Transverse colon (tissue), 4 donors: Measurements from ENCODE around the gene TREM2. TPM values are rescaled to one million over a fixed set of nuclear protein-coding genes. Genes with fewer than 3 reads are reported as not detected.

Experiments
- DNase-seq: peaks from one replicate; pipeline ENCODE4 v3.0.0-alpha.2; 2019
- H3K27ac ChIP-seq, 4 donors: fragments of 200-600 bp; sonication (generic); 2 replicates each; pipeline ENCODE4 v1.5.1; 2016 to 2018; ENCODE audit warnings: inconsistent platforms in 4 of 4
- H3K27me3 ChIP-seq: fragments of 200-600 bp; sonication (generic); 2 replicates; pipeline ENCODE4 v1.5.1; 2017; ENCODE audit warnings: inconsistent platforms
- H3K36me3 ChIP-seq, 4 donors: fragments of 200-600 bp; sonication (generic); 2 replicates each; pipeline ENCODE4 v1.5.1; 2017 to 2019; ENCODE audit warnings: inconsistent platforms in 4 of 4
- H3K4me1 ChIP-seq, 4 donors: fragments of 200-600 bp; sonication (generic); 2 replicates each; pipeline ENCODE4 v1.5.1; 2017 to 2020; ENCODE audit warnings: inconsistent platforms in 4 of 4
- H3K4me3 ChIP-seq, 4 donors: fragments of 200-600 bp; sonication (generic); 1 replicate in 1 of 4; 2 replicates in 3 of 4; pipeline versions ENCODE4 v1.5.1 to v1.6.1; 2017 to 2019; ENCODE audit warnings: inconsistent platforms in 4 of 4
- H3K9me3 ChIP-seq, 2 donors: fragments of 200-600 bp; sonication (generic); 2 replicates each; pipeline ENCODE4 v1.5.1; 2017 to 2019; ENCODE audit warnings: inconsistent platforms in 2 of 2
- EP300 ChIP-seq: sonication (generic); formaldehyde crosslinking; IDR thresholded peaks from one replicate; pipeline ENCODE4 v1.6.1; 2017; ENCODE audit warnings: antibody characterized with exemption, low read depth
- POLR2A ChIP-seq: fragments of 450-650 bp; IDR thresholded peaks from one replicate; pipeline ENCODE4 v1.6.1; 2016; ENCODE audit warnings: antibody characterized with exemption, mild to moderate bottlenecking, moderate library complexity
- POLR2AphosphoS5 ChIP-seq, 3 donors: sonication (generic); formaldehyde crosslinking; IDR thresholded peaks; one replicate each; pipeline ENCODE4 v1.6.1; 2016; ENCODE audit warnings: antibody characterized with exemption in 3 of 3
- WGBS, 2 donors: methylation state at CpG; one replicate each; pipeline ENCODE4 v1.1.5; 2018; ENCODE audit warnings: low coverage in 1 of 2; 5-methylcytosine and 5-hydroxymethylcytosine counted together
- in situ Hi-C, 4 donors: fragments of 200-750 bp; cut with MboI; loops; one replicate each; pipeline versions ENCODE4 v1.15.0 to v1.15.1; 2017; ENCODE audit warnings: low sequenced_read_pairs in 3 of 4, low pct_ligation_motif_present in 1 of 4, low pct_unique_long_range_greater_than_20kb in 1 of 4
- intact Hi-C: fragments of 100-400 bp; cut with DNase I; formaldehyde crosslinking; loops from one replicate; pipeline ENCODE4 v1.15.1; 2023; ENCODE audit warnings: low total_unique reads
- total RNA-seq, 4 donors: library from RNA; depleted of rRNA; stranded (reverse); fragments of >200 nt; gene quantifications; one replicate each; pipeline ENCODE4 v1.1.0, GENCODE V29; 2016
- TF ChIP-seq, protein P1 (sequence below), 5 experiments: fragments of 200-600 bp in 3 of 5; fragments of 450-650 bp in 2 of 5; sonication (generic) in 3 of 5; IDR thresholded peaks; 1 replicate in 2 of 5; 2 replicates in 3 of 5; pipeline ENCODE4 v1.5.1; 2016 to 2017; ENCODE audit warnings: antibody characterized with exemption in 5 of 5, inconsistent platforms in 3 of 5, mild to moderate bottlenecking in 2 of 5, moderate library complexity in 1 of 5

Gene TREM2
- total RNA-seq, 4 donors from 2014 or later = 1.5 TPM; not detected in 3

DNA sequence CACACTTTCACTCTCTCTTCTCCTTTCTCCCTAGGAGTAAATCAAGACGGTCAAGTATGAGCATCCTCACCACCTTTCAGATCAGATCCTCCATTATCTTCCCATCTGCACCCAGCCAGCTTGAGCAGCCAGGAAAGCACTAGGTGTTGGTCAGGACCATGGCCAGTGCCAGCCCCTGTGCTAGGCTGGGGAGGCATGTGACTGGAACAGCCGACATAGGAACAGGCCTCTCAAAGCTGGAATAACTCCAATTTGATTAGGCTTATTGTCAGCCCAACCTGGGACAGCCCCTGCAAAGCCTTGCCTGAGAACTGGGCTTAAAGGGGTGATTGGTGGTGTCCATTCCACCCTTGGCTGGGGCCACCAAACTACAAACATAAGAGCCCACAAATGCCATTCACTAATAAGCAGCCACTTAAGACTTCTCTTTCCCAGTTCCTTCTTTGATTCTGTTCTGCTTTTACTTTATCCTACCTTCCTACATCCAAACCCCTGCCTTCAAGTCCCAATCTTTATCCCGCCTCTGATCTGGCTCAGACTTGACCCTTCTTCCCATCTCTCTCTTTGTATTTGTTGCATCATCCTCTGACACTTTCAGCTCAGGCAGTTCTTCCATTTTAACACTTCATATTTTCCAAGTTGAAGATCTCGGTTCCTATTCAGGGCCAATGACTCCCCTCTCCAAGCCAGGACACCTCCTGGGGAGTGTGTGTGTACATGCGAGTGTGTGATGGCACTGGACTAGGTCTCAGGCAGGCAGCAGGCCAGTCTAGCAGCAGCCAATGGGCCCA, 4.5 kb upstream of the TREM2 start:
- WGBS, 2 donors = 68 to 71% methylated on average over 3 to 5 of the region's 5 CpGs
- Histone ChIP-seq H3K27me3 (no peaks in the 10 kb centered on the region), H3K27ac (no peak overlapping the region), H3K36me3 (no peaks in the 10 kb centered on the region), H3K9me3 (no peaks in the 10 kb centered on the region), H3K4me3 (no peak overlapping the region), H3K4me1 (no peaks in the 10 kb centered on the region)
- no peak for DNase-seq
- in situ Hi-C loops (no loop called here), intact Hi-C loops (no loop called here)
- no peak for TF ChIP-seq POLR2AphosphoS5 (IDR thresholded peaks at IDR 0.05)

DNA sequence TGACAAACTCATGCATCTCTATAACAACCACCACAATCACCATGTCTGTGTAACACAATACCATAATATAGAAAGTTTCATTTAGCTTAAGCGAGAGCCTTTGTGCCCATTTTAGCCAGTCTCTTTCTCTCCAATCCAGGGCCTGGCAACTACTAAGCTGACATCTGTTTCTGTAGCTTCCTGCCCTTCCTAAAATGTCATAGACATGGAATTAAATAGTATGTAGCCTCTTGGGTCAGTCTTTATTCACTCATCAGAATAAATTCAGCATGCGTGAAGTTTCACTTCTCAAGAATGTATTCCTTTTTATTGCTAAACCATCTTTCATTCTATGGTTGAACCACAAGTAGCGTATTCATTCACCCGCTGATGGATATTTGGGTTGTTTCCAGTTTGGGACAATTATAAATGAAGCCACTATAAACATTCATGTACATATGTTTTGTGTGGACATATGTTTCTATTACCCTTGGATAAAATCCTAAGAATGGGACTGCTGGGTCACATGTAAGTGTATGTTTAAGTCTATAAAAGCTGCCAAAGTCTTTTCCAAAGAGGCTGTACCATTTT, 1.7 kb upstream of the TREM2 start:
- Histone ChIP-seq H3K4me3 (no peak overlapping the region), H3K9me3 (no peaks in the 10 kb centered on the region), H3K27ac (no peak overlapping the region), H3K36me3 (no peaks in the 10 kb centered on the region), H3K27me3 (no peaks in the 10 kb centered on the region), H3K4me1 (no peaks in the 10 kb centered on the region)
- no peak for DNase-seq
- in situ Hi-C loops = no loop called here
- intact Hi-C loops = no loop called here
- WGBS, 2 donors = 81 to 84% methylated on average over 4 of the region's 4 CpGs
- no peak for TF ChIP-seq POLR2A
- TF ChIP-seq POLR2AphosphoS5 (IDR thresholded peaks at IDR 0.05) = no peak
- TF ChIP-seq, protein P1, sequence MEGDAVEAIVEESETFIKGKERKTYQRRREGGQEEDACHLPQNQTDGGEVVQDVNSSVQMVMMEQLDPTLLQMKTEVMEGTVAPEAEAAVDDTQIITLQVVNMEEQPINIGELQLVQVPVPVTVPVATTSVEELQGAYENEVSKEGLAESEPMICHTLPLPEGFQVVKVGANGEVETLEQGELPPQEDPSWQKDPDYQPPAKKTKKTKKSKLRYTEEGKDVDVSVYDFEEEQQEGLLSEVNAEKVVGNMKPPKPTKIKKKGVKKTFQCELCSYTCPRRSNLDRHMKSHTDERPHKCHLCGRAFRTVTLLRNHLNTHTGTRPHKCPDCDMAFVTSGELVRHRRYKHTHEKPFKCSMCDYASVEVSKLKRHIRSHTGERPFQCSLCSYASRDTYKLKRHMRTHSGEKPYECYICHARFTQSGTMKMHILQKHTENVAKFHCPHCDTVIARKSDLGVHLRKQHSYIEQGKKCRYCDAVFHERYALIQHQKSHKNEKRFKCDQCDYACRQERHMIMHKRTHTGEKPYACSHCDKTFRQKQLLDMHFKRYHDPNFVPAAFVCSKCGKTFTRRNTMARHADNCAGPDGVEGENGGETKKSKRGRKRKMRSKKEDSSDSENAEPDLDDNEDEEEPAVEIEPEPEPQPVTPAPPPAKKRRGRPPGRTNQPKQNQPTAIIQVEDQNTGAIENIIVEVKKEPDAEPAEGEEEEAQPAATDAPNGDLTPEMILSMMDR (IDR thresholded peaks at IDR 0.05) = no peak
- no peak for TF ChIP-seq EP300

DNA sequence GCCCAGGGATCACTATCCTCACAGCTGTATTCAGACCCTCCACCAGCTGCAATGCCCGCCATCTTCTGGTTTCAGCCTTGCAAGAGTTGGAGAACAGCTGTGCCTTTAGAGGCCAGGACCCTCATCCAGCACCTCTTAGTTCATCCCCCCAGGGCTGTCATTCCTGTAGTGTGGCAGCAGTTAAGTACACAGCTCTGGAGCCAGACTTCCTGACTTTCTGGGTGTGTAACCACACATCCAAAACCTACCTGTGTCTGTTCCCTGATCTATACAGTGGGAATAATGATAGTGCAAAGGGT, 452 bp upstream of the TREM2 start:
- TF ChIP-seq POLR2A = no peak
- TF ChIP-seq POLR2AphosphoS5 (IDR thresholded peaks at IDR 0.05) = no peak
- TF ChIP-seq EP300 = no peak
- TF ChIP-seq, protein P1 (IDR thresholded peaks at IDR 0.05) = no peak
- Histone ChIP-seq H3K27ac (no peak overlapping the region), H3K9me3 (no peaks in the 10 kb centered on the region), H3K4me3 (no peak overlapping the region), H3K36me3 (no peaks in the 10 kb centered on the region), H3K27me3 (no peaks in the 10 kb centered on the region), H3K4me1 (no peaks in the 10 kb centered on the region)
- 100% methylated on average over 1 of the region's 1 CpG; no CpG with 5 or more reads in 1 of the 2 donors for WGBS, 2 donors
- intact Hi-C loops = no loop called here
- in situ Hi-C loops = no loop called here
- no peak for DNase-seq

DNA sequence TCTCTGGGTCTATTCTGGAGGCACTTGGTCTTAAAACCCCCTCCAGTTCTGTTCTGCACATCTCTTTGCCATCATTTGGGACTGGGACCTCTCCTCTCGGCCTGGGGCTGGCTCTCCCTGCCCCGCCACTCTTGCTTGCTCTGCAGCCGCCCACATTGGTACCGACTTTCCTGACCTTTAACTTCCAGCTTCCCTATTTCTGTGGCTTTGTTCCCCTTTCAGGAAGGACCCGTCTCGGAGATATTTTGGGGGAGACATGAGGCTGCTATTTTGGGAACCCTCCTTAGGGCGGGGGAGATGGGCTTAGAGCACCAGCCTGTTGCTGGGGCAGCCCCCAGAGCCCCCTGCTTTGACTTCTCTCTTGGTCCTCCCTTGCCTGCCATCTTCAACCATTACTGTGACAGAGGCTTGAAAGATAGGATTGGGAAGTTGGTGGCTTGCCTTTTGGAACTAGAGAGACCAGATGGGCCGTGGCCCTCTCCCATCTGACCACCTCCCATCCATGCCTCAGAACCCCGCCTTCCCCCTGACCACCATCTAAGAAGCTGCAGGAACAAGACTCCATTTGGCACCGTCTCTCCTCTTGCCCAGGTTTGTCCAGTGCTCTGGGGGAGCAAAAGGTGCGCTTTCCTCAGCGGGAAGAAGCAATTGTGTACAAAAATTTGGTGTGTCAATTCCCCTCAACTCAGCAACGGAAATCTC, 914 bp downstream of the TREM2 start:
- no peak overlapping the region for H3K4me3 ChIP-seq
- no peaks in the 10 kb centered on the region for H3K27me3 ChIP-seq
- H3K27ac ChIP-seq = no peak overlapping the region
- WGBS, 2 donors = 61 to 77% methylated on average over 7 to 13 of the region's 13 CpGs
- no peaks in the 10 kb centered on the region for H3K4me1 ChIP-seq
- H3K36me3 ChIP-seq = no peaks in the 10 kb centered on the region
- in situ Hi-C loops (no loop called here), intact Hi-C loops (no loop called here)
- TF ChIP-seq EP300 = no peak
- no peak for TF ChIP-seq POLR2AphosphoS5 (IDR thresholded peaks at IDR 0.05)
- TF ChIP-seq, protein P1 (IDR thresholded peaks at IDR 0.05) = no peak
- no peak for TF ChIP-seq POLR2A
- no peaks in the 10 kb centered on the region for H3K9me3 ChIP-seq
- DNase-seq = no peak
